MG63 (cell line): ENCODE data around the gene MRC2. TPM values are rescaled to one million over a fixed set of nuclear protein-coding genes. Genes with fewer than 3 reads are reported as not detected.
"Not testable (repeated sequence)": the region's sequence is repeated elsewhere in the genome, so short reads cannot be mapped to it uniquely, and the experiment has no call there.

Experiments
- DNase-seq: peaks from one replicate; pipeline ENCODE4 v3.0.0-alpha.2; 2020
- H3K27me3 ChIP-seq: fragments of 250-450 bp; sonication (Bioruptor Pico); 2 replicates; pipeline ENCODE4 v1.5.1; 2020; ENCODE audit warnings: mild to moderate bottlenecking, moderate library complexity
- H3K36me3 ChIP-seq: fragments of 250-450 bp; sonication (Bioruptor Pico); 2 replicates; pipeline ENCODE4 v1.5.1; 2020; ENCODE audit warnings: mild to moderate bottlenecking, moderate library complexity
- H3K4me3 ChIP-seq: fragments of 250-450 bp; sonication (Bioruptor Pico); 2 replicates; pipeline ENCODE4 v1.5.1; 2020; ENCODE audit warnings: mild to moderate bottlenecking, moderate library complexity
- H3K9me3 ChIP-seq: fragments of 250-450 bp; sonication (Bioruptor Pico); 2 replicates; pipeline ENCODE4 v1.5.1; 2020; ENCODE audit warnings: mild to moderate bottlenecking, moderate library complexity
- total RNA-seq: library from RNA; depleted of rRNA; stranded (reverse); fragments of >200 nt; shearing (Covaris generic); gene quantifications from 2 replicates; pipeline ENCODE4 v1.2.3, GENCODE V29; 2014; ENCODE audit warnings: low replicate concordance

MRC2 gene
- total RNA-seq, 1 experiment from 2014 or later, result 65.1 TPM

DNA sequence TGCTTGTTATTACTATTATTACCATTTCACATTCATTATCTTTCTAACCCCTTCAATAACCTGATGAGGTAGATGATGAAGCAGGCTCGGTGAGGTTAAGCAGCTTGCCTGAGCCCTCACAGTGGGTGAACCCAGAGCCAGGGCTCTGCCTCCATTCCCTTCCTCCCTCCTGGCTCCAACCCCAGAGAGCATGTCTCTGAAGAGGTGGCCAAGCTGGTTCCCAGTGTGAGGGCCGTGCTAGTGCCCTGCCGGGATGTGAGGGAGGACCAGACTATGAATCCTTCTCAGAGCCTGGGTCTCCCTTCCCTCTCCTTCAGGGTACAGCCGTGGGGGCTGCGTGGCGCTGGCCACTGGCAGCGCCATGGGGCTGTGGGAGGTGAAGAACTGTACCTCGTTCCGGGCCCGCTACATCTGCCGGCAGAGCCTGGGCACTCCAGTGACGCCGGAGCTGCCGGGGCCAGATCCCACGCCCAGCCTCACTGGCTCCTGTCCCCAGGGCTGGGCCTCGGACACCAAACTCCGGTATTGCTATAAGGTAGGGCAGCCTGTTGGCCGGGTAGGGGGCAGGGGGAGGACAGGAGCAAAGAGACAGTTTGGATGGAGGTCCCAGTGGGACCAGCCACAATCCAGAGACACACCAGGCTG is 49.6 kb downstream of the MRC2 start:
- DNase-seq, result no peak
- no peaks in the 10 kb centered on the region for H3K9me3 ChIP-seq
- no peak overlapping the region for H3K4me3 ChIP-seq
- no peaks in the 10 kb centered on the region for H3K27me3 ChIP-seq
- peaks cover 25% of the 10 kb centered on the region for H3K36me3 ChIP-seq

DNA sequence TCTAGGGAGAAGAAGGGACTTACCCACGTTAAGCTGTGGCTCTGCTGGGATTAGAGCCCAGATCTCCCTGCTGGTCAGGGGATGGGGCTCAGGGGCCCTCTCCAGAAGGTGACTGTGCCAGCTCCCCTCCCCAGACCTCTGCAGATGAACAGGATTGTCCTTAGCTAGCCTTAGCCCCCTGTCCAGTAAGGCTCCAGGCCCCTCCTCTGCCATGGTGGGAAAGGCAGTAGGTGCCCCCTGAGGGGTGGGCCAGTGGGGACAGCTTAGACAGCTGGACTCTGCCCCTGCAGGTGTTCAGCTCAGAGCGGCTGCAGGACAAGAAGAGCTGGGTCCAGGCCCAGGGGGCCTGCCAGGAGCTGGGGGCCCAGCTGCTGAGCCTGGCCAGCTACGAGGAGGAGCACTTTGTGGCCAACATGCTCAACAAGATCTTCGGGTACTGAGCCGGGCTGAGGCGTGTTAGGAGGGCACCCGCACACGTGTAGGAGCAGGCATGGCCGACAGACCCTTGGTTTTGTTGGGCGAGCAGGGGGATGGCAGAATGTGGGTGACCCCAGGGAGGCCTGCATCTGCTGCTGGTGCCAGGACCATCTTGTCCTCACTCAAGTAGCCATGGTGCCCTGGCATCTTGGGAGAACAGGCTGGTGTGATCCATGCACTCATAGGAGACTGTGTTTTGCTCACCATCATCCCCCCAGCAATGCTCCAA is 50.9 kb downstream of the MRC2 start:
- Histone ChIP-seq H3K27me3 (no peaks in the 10 kb centered on the region), H3K9me3 (no peaks in the 10 kb centered on the region), H3K36me3 (peaks cover 19% of the 10 kb centered on the region), H3K4me3 (no peak overlapping the region)
- DNase-seq, result no peak

DNA sequence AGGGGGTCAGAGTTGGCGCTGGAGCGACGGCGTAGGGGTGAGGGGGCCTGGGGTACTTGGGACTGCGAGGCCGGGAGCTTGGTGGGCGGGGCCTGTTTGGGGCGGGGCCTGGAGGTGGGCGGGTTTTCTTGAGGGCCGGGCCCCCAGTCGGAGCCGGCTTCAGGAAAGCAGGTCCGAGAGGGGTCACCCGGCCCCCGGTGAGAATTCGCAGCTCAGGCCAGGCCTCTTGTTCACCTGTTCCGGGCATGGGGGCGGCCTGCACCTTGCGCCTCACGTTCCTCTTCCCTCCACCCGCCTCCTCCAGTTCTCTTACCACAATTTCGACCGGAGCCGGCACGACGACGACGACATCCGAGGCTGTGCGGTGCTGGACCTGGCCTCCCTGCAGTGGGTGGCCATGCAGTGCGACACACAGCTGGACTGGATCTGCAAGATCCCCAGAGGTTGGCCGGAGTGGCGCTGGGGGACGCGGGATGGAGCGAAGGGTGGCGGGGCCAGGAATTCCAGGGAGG is 52.5 kb downstream of the MRC2 start:
- Histone ChIP-seq H3K4me3 (no peak overlapping the region), H3K27me3 (no peaks in the 10 kb centered on the region), H3K9me3 (no peaks in the 10 kb centered on the region), H3K36me3 (peaks cover 23% of the 10 kb centered on the region)
- DNase-seq, result no peak

DNA sequence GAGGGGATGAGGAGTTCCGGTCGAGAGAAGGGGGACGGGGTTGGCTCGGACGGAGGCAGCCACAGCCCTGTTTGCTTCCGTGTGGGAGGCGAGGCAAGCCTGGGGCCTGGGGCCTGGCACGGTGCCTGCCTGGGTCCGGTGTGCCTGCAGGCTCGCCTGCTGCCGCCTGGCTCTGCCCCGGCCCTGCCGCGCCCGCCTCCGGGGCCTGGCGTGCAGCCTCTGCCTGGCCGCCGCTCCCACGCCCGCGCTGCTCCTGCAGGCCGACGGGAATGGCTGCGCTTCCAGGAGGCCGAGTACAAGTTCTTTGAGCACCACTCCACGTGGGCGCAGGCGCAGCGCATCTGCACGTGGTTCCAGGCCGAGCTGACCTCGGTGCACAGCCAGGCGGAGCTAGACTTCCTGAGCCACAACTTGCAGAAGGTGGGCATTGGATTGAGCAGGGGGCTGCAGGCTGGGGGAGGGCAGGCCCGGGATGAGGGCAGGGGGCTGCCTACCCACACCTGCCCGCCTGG is 53.1 kb downstream of the MRC2 start:
- no peaks in the 10 kb centered on the region for H3K27me3 ChIP-seq
- no peak for DNase-seq
- no peak overlapping the region for H3K4me3 ChIP-seq
- H3K36me3 ChIP-seq, result peaks cover 26% of the 10 kb centered on the region
- no peaks in the 10 kb centered on the region for H3K9me3 ChIP-seq

DNA sequence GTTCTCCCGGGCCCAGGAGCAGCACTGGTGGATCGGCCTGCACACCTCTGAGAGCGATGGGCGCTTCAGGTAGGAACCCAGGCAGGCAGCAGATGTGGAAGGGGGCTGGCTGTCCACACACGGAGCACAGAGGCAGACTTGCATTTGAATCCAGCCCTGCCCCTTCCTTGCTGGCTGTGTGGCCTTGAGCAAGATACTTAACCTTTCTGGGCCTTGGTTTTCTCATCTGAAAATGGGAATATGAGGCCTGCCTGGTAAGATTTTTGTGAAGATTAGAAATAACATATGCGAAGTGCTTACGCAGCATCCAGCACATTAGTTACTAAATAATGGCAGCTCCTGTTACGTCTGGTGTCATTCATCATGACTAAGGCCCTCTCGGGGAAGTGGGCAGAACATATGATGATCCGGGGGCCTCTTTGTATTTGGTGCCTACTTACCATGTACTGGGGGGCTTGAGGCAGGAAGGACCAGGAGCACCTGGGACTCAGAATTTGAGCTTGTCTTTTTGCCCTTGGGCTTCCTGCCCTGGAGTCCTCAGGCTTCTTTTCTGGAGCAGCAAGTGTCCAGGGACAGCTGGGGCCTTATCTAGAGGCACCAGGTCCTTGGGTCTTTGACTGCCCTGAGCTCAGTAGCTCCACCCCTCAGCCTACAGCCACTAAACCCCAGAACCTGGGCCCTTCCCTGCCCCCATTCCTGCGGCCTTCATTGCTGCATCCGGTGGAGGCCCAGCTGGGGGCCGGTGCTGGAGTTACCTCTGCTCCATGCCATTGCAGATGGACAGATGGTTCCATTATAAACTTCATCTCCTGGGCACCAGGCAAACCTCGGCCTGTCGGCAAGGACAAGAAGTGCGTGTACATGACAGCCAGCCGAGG is 53.8 kb downstream of the MRC2 start:
- no peaks in the 10 kb centered on the region for H3K9me3 ChIP-seq
- no peaks in the 10 kb centered on the region for H3K27me3 ChIP-seq
- peaks cover 26% of the 10 kb centered on the region for H3K36me3 ChIP-seq
- DNase-seq, result no peak
- H3K4me3 ChIP-seq, result no peak overlapping the region

DNA sequence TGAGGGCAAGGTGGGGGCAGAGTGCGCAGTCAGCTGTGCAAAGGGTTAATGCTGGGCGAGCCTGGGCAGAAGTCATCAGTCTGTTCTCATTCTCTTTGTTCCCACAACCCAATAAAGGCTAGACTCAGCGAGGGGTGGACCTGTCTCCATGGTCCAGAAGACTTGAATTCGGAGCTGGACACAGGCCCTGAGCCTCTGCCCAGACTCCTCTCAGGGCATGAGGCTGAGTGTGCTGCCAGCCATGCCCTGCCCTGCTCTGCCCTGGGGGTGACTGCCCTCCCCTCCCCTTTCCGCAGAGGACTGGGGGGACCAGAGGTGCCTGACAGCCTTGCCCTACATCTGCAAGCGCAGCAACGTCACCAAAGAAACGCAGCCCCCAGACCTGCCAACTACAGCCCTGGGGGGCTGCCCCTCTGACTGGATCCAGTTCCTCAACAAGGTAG is 54.5 kb downstream of the MRC2 start:
- H3K9me3 ChIP-seq, result no peaks in the 10 kb centered on the region

DNA sequence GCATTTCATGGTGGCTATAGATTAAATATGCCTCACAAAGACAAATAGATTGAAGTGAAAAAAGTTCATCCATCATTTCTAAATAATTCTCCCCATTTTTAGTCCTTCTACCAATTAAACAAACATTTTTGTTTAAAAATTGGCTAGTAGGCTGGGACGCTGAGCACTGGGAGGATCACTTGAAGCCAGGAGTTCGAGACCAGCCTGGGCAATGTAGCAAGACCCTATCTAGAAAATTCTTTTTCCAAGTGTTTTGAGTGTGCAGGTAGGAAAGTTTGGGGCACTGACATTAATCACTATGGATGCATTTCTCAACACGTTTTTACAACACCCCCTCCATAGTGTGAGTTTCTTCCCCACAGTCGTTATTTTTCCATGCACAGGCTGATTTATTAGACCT is 56.7 kb downstream of the MRC2 start:
- no peaks in the 10 kb centered on the region for H3K27me3 ChIP-seq
- H3K4me3 ChIP-seq, result no peak overlapping the region
- no peaks in the 10 kb centered on the region for H3K9me3 ChIP-seq
- H3K36me3 ChIP-seq, result peaks cover 36% of the 10 kb centered on the region
- no peak for DNase-seq

More for the DNA sequence above, 54.5 kb downstream of the MRC2 start:
- peaks cover 30% of the 10 kb centered on the region for H3K36me3 ChIP-seq
- no peaks in the 10 kb centered on the region for H3K27me3 ChIP-seq
- no peak overlapping the region for H3K4me3 ChIP-seq
- no peak for DNase-seq

DNA sequence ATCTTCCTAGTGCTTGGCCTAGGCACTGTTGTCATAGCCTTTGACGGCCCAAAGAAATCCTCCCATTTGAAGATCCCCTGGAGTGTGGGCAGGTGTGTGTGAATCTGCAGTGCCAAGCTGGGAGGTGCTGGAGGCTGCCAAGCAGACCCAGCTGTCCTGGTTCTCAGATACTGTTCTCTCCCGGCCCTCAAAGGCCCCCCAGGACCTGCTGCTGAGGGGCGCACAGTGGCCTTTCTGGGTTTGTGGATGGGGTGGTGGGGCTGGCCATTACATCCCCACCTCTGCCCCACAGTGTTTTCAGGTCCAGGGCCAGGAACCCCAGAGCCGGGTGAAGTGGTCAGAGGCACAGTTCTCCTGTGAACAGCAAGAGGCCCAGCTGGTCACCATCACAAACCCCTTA is 60.5 kb downstream of the MRC2 start:
- no peaks in the 10 kb centered on the region for H3K27me3 ChIP-seq
- H3K9me3 ChIP-seq, result no peaks in the 10 kb centered on the region
- peaks cover 38% of the 10 kb centered on the region for H3K36me3 ChIP-seq
- H3K4me3 ChIP-seq, result no peak overlapping the region
- no peak for DNase-seq

DNA sequence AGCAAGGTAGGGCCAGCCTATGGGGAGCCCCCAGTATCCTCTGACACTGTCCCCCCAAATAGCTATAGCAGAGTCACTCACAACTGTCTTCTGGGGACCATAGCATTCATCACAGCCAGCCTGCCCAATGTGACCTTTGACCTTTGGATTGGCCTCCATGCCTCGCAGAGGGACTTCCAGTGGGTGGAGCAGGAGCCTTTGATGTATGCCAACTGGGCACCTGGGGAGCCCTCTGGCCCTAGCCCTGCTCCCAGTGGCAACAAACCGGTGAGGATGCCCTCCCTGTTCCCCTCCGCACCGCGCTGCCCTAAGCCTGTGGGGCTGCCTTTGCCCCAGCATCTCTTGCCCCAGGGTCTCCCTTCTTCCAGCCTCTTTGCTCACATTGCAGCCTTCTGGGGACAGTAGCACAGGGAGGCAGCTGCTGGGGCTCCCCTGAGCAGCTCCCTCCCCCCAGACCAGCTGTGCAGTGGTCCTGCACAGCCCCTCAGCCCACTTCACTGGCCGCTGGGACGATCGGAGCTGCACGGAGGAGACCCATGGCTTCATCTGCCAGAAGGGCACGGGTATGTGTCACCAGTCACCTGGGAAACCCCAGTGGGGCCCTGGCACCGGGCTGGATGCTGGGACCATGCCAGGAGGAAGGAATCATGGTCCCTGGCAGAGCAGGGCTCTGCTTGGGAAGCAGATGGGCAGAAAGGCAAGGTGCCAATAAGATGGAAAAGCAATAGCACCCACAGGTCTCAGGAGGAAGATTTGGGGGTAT is 61.1 kb downstream of the MRC2 start:
- peaks cover 38% of the 10 kb centered on the region for H3K36me3 ChIP-seq
- H3K4me3 ChIP-seq, result no peak overlapping the region
- no peak for DNase-seq
- no peaks in the 10 kb centered on the region for H3K27me3 ChIP-seq
- H3K9me3 ChIP-seq, result no peaks in the 10 kb centered on the region

DNA sequence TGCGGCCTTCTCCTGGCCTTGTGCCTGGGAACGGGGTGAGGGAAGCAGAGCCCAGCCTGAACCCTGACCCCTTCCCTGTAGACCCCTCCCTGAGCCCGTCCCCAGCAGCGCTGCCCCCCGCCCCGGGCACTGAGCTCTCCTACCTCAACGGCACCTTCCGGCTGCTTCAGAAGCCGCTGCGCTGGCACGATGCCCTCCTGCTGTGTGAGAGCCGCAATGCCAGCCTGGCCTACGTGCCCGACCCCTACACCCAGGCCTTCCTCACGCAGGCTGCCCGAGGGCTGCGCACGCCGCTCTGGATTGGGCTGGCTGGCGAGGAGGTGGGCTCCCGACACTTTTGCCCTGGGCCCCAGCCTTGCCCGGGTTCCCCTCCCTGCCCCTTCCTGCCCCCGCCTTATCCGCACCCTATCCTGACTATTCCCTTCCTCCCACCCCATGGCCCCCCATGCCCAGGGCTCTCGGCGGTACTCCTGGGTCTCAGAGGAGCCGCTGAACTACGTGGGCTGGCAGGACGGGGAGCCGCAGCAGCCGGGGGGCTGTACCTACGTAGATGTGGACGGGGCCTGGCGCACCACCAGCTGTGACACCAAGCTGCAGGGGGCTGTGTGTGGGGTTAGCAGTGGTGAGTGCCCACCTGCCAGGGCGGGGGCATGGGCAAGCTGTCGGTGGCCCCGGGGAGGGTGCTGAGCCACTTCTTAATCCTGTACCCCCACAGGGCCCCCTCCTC is 62.1 kb downstream of the MRC2 start:
- Histone ChIP-seq H3K27me3 (no peaks in the 10 kb centered on the region), H3K36me3 (peaks cover 31% of the 10 kb centered on the region), H3K9me3 (no peaks in the 10 kb centered on the region), H3K4me3 (no peak overlapping the region)
- DNase-seq, result no peak

DNA sequence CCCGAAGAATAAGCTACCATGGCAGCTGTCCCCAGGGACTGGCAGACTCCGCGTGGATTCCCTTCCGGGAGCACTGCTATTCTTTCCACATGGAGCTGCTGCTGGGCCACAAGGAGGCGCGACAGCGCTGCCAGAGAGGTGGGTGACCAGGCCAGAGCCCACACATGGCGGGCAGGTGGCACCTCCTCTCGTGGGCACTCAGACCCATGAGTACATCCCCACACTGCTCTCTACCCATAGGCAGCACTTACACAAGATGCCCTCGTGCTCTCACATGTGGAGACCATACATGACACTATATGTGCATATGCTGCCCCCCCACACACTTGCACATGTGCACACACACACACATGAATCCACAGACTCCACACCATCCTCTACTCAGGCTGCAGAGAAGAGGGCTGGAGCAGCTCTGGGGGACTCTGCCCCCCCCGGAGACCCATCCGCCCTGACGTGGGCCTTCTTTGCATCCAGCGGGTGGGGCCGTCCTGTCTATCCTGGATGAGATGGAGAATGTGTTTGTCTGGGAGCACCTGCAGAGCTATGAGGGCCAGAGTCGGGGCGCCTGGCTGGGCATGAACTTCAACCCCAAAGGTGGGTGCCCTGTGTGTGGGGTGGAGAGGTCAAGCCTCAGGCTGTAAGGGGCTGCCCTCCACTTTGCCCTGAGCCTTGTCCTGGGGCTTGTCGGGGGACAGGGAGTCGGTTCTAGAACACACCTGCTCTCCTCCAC is 62.9 kb downstream of the MRC2 start:
- H3K9me3 ChIP-seq, result no peaks in the 10 kb centered on the region
- H3K27me3 ChIP-seq, result no peaks in the 10 kb centered on the region
- H3K4me3 ChIP-seq, result no peak overlapping the region
- no peak for DNase-seq
- H3K36me3 ChIP-seq, result peaks cover 28% of the 10 kb centered on the region

DNA sequence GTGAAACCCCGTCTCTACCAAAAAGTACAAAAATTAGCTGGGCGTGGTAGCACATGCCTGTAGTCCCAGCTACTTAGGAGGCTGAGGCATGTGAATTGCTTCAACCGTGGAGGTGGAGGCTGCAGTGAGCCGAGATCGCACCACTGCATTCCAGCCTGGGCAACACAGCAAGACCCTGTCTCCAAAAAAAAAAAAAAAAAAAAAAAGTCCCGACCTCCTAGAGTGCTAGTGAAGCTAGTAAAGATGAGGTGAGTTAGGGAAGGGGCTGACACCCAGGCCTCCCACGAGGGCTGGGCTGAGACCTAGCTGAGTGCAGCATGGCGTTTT is 64.1 kb downstream of the MRC2 start:
- not testable (repeated sequence) for DNase-seq, H3K9me3 ChIP-seq, H3K27me3 ChIP-seq, H3K4me3 ChIP-seq
- H3K36me3 ChIP-seq, result peaks cover 24% of the 10 kb centered on the region; the same call in 1 of the 2 replicates

DNA sequence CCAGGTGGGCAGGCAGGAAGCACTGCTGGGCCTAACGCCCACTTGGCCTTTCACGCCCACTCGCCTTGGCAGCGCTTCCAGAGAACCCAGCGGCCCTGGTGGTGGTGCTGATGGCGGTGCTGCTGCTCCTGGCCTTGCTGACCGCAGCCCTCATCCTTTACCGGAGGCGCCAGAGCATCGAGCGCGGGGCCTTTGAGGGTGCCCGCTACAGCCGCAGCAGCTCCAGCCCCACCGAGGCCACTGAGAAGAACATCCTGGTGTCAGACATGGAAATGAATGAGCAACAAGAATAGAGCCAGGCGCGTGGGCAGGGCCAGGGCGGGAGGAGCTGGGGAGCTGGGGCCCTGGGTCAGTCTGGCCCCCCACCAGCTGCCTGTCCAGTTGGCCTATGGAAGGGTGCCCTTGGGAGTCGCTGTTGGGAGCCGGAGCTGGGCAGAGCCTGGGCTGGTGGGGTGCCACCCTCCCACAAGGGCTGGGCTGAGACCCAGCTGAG is 64.7 kb downstream of the MRC2 start:
- DNase-seq, result no peak
- Histone ChIP-seq H3K9me3 (no peaks in the 10 kb centered on the region), H3K27me3 (no peaks in the 10 kb centered on the region), H3K36me3 (peaks cover 20% of the 10 kb centered on the region; the same call in 1 of the 2 replicates), H3K4me3 (no peak overlapping the region)

DNA sequence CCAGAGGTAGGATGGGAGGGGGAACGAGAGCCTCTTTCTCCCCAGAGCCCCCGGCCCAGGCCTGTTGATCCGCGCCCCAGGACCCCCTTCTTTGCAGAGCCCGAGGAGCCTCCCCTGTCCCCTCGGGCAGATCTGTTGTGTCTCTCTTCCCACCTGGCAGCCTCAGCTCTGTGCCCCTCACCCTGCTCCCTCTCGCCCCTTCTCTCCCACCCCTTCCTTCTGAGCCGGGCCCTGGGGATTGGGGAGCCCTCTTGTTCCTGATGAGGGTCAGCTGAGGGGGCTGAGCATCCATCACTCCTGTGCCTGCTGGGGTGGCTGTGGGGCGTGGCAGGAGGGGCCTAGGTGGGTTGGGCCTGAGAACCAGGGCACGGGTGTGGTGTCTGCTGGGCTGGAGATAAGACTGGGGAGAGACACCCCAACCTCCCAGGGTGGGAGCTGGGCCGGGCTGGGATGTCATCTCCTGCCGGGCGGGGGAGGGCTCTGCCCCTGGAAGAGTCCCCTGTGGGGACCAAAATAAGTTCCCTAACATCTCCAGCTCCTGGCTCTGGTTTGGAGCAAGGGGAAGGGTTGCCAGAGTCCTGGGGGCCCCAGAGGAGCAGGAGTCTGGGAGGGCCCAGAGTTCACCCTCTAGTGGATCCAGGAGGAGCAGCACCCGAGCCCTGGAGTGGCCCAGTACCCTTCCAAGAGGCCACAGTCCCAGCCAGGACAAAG is 65.4 kb downstream of the MRC2 start:
- no peak overlapping the region for H3K4me3 ChIP-seq
- no peaks in the 10 kb centered on the region for H3K27me3 ChIP-seq
- no peak for DNase-seq
- H3K36me3 ChIP-seq, result peaks cover 20% of the 10 kb centered on the region; the same call in 1 of the 2 replicates
- H3K9me3 ChIP-seq, result no peaks in the 10 kb centered on the region
